Measurements from ENCODE around the gene CKMT1A.
"Not testable (repeated sequence)": the region's sequence is repeated elsewhere in the genome, so short reads cannot be mapped to it uniquely, and the experiment has no call there.

CKMT1A gene

GRCh38 chr15:43723151-43723550 lies 29.5 kb downstream of the CKMT1A start:
- TF ChIP-seq POLR2A (IDR thresholded peaks at IDR 0.05; ENCODE audit: low read depth, low read length) = no peak
- FAIRE-seq (no peak), DNase-seq (ENCODE audit: insufficient read length, low spot score) (no peak)

GRCh38 chr15:43726306-43726705 lies 32.6 kb downstream of the CKMT1A start:
- not testable (repeated sequence) for DNase-seq (ENCODE audit: insufficient read length, low spot score); FAIRE-seq

GRCh38 chr15:43728053-43728725 lies 34.5 kb downstream of the CKMT1A start:
- not testable (repeated sequence) for FAIRE-seq; DNase-seq (ENCODE audit: insufficient read length, low spot score)

GRCh38 chr15:43735416-43735815 lies 41.8 kb downstream of the CKMT1A start:
- no peak for TF ChIP-seq POLR2A (IDR thresholded peaks at IDR 0.05; ENCODE audit: low read depth, low read length)
- no peak for FAIRE-seq
- DNase-seq (ENCODE audit: insufficient read length, low spot score) = no peak

- FAIRE-seq = not testable (repeated sequence)
- DNase-seq (ENCODE audit: insufficient read length, low spot score) = peak; percentile 82
- peak; percentile 90 for TF ChIP-seq POLR2A (IDR thresholded peaks at IDR 0.05; ENCODE audit: low read depth, low read length)
Observed at GRCh38 chr15:43746245-43746902, 52.7 kb downstream of the CKMT1A start, which contains the start of gene PDIA3. TSS of gene PDIA3 (plus strand) at chr15:43746438. CDS start at chr15:43746540, 102 bp downstream.

GRCh38 chr15:43746903-43747309 lies 53.2 kb downstream of the CKMT1A start:
- DNase-seq (ENCODE audit: insufficient read length, low spot score) = not testable (repeated sequence)
- peak; percentile 87 for FAIRE-seq

GRCh38 chr15:43748376-43748775 lies 54.7 kb downstream of the CKMT1A start:
- no peak for TF ChIP-seq POLR2A (IDR thresholded peaks at IDR 0.05; ENCODE audit: low read depth, low read length)
- FAIRE-seq = no peak
- DNase-seq (ENCODE audit: insufficient read length, low spot score) = no peak

Data from H54 (cell line).